Caco-2 (cell line): ENCODE measurements around the gene ZNRD2. TPM values are rescaled to one million over a fixed set of nuclear protein-coding genes. Genes with fewer than 3 reads are reported as not detected.
A peak's percentile ranks its signal among the peaks of the same experiment; 100 is the strongest.

ENCODE experiments used
- BruUV-seq: library from RNA; stranded (reverse); fragments of 400-500 nt; replicated peaks from 2 replicates; lab custom pipeline; 2021; lab: Mats Ljungman, UMichigan
- CTCF ChIA-PET: fragments of 300-600 bp; sonication (Branson Sonifier 250); formaldehyde crosslinking; loops from one replicate; lab custom pipeline; 2022; ENCODE audit warnings: antibody characterized with exemption; lab: Charles Lee
- POLR2A ChIA-PET: fragments of 300-600 bp; sonication (Branson Sonifier 250); formaldehyde crosslinking; loops from one replicate; lab custom pipeline; 2022; ENCODE audit warnings: antibody characterized with exemption; lab: Charles Lee
- DNase-seq, 2 experiments: peaks; one replicate each; pipeline versions ENCODE4 v3.0.0 to v3.0.0-alpha.2; 2020 to 2022
- H3K27me3 ChIP-seq: replicated peaks from 2 replicates; pipeline ENCODE4 v1.6.0; 2011; ENCODE audit warnings: low read length; ENCODE audit not compliant: control insufficient read depth, insufficient read depth
- H3K36me3 ChIP-seq: 2 replicates; pipeline ENCODE4 v1.5.1; 2011; ENCODE audit warnings: low read length; ENCODE audit not compliant: control insufficient read depth, insufficient read depth
- H3K4me1 ChIP-seq: fragments of 250-450 bp; sonication (Bioruptor Pico); 2 replicates; pipeline ENCODE4 v1.5.1; 2020; ENCODE audit warnings: mild to moderate bottlenecking
- H3K4me3 ChIP-seq: 2 replicates; pipeline ENCODE4 v1.5.1; 2011; ENCODE audit warnings: low read depth, mild to moderate bottlenecking, control low read depth, low read length
- H3K9me3 ChIP-seq: fragments of 250-450 bp; sonication (Bioruptor Pico); 2 replicates; pipeline ENCODE4 v1.5.1; 2020; ENCODE audit warnings: mild to moderate bottlenecking, moderate library complexity
- H3K27ac Mint-ChIP-seq: one replicate; pipeline ENCODE4 v1.8.0; 2022; ENCODE audit warnings: mixed read lengths; ENCODE audit not compliant: unreplicated experiment
- H3K27me3 Mint-ChIP-seq: one replicate; pipeline ENCODE4 v1.8.0; 2022; ENCODE audit warnings: mixed read lengths; ENCODE audit not compliant: insufficient read depth, unreplicated experiment
- H3K36me3 Mint-ChIP-seq: one replicate; pipeline ENCODE4 v1.8.0; 2022; ENCODE audit warnings: mild to moderate bottlenecking, mixed read lengths; ENCODE audit not compliant: insufficient read depth, unreplicated experiment
- H3K4me1 Mint-ChIP-seq: one replicate; pipeline ENCODE4 v1.8.0; 2022; ENCODE audit warnings: low read depth, mixed read lengths; ENCODE audit not compliant: unreplicated experiment
- H3K4me3 Mint-ChIP-seq: one replicate; pipeline ENCODE4 v1.8.0; 2022; ENCODE audit warnings: mild to moderate bottlenecking, moderate library complexity, mixed read lengths; ENCODE audit not compliant: unreplicated experiment
- H3K9me3 Mint-ChIP-seq: one replicate; pipeline ENCODE4 v1.8.0; 2022; ENCODE audit warnings: mixed read lengths; ENCODE audit not compliant: unreplicated experiment
- intact Hi-C: fragments of 100-400 bp; cut with micrococcal nuclease; formaldehyde crosslinking; loops from one replicate; pipeline ENCODE4 v1.10.0; 2022; ENCODE audit not compliant: unreplicated experiment
- total RNA-seq: library from RNA; stranded (reverse); gene quantifications from 2 replicates; pipeline ENCODE4 v1.2.3, GENCODE V29; 2022
- TF ChIP-seq, protein P1 (sequence below), 2 experiments: fragments of 200-600 bp in 1 of 2; IDR thresholded peaks; 1 replicate in 1 of 2; 2 replicates in 1 of 2; pipeline versions ENCODE4 v1.5.1 to v1.8.0; 2011 to 2022; ENCODE audit warnings: antibody characterized with exemption in 1 of 2, control low read depth in 1 of 2, inconsistent platforms in 1 of 2, low read depth in 1 of 2, low read length in 1 of 2, mild to moderate bottlenecking in 1 of 2, moderate library complexity in 1 of 2; ENCODE audit not compliant: insufficient read depth in 1 of 2, severe bottlenecking in 1 of 2, unreplicated experiment in 1 of 2

Gene ZNRD2
- total RNA-seq, 1 experiment from 2014 or later, result 53.9 TPM

GRCh38 chr11:65574811-65575567 lies 4.7 kb downstream of the ZNRD2 start:
- ChIA-PET POLR2A (interaction anchor here (0.6 kb wide), 2 partner anchors 16 to 274 kb away, joined by 3 to 4 read pairs; no protein-coding TSS in a partner anchor), CTCF (interaction anchor here (0.9 kb wide), 1 partner anchor 19 kb away, joined by 5 read pairs; no protein-coding TSS in a partner anchor)
- Histone ChIP-seq H3K4me3 (peak overlapping the region; percentile 56), H3K27me3 (no peaks in the 10 kb centered on the region), H3K9me3 (no peaks in the 10 kb centered on the region), H3K36me3 (no peaks in the 10 kb centered on the region; the same call in none of the 2 replicates), H3K4me1 (peaks cover 38% of the 10 kb centered on the region)
- TF ChIP-seq, protein P1, sequence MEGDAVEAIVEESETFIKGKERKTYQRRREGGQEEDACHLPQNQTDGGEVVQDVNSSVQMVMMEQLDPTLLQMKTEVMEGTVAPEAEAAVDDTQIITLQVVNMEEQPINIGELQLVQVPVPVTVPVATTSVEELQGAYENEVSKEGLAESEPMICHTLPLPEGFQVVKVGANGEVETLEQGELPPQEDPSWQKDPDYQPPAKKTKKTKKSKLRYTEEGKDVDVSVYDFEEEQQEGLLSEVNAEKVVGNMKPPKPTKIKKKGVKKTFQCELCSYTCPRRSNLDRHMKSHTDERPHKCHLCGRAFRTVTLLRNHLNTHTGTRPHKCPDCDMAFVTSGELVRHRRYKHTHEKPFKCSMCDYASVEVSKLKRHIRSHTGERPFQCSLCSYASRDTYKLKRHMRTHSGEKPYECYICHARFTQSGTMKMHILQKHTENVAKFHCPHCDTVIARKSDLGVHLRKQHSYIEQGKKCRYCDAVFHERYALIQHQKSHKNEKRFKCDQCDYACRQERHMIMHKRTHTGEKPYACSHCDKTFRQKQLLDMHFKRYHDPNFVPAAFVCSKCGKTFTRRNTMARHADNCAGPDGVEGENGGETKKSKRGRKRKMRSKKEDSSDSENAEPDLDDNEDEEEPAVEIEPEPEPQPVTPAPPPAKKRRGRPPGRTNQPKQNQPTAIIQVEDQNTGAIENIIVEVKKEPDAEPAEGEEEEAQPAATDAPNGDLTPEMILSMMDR (IDR thresholded peaks at IDR 0.05; ENCODE audit: insufficient read depth in 1 of 2, low read depth in 1 of 2, low read length in 1 of 2, severe bottlenecking in 1 of 2, unreplicated experiment in 1 of 2), result no peak
- peak overlapping the region; percentile 98 for H3K4me3 Mint-ChIP-seq
- H3K36me3 Mint-ChIP-seq, result peaks cover 53% of the 10 kb centered on the region
- peak overlapping the region; percentile 72 for H3K27ac Mint-ChIP-seq
- H3K27me3 Mint-ChIP-seq, result no peaks in the 10 kb centered on the region
- no TSS peak for BruUV-seq
- peak; percentile 58 to 75 for DNase-seq
- peaks cover 9% of the 10 kb centered on the region for H3K4me1 Mint-ChIP-seq
- intact Hi-C loops, result loop anchor here (1.0 to 2.0 kb wide), 2 partner anchors 18 to 32 kb away; no protein-coding TSS in a partner anchor
- H3K9me3 Mint-ChIP-seq, result no peaks in the 10 kb centered on the region

GRCh38 chr11:65575568-65576231 lies 5.4 kb downstream of the ZNRD2 start, which contains the start of gene EHBP1L1:
TSS of gene EHBP1L1 (plus strand) at chr11:65576053. CDS start at chr11:65576303, 250 bp downstream.
- peak within 1 kb of the TSS; percentile 72 for H3K27ac Mint-ChIP-seq
- Histone ChIP-seq H3K4me3 (peak within 1 kb of the TSS; percentile 56), H3K27me3 (no peaks in the 10 kb centered on the region), H3K9me3 (no peaks in the 10 kb centered on the region), H3K4me1 (peaks cover 38% of the 10 kb centered on the region), H3K36me3 (no peaks in the 10 kb centered on the region; the same call in none of the 2 replicates)
- no peaks in the 10 kb centered on the region for H3K27me3 Mint-ChIP-seq
- peaks cover 12% of the 10 kb centered on the region for H3K4me1 Mint-ChIP-seq
- peaks cover 46% of the 10 kb centered on the region for H3K36me3 Mint-ChIP-seq
- peak in 1 of 2 experiments; percentile 78 for DNase-seq
- H3K4me3 Mint-ChIP-seq, result peak within 1 kb of the TSS; percentile 98
- CTCF ChIA-PET, result interaction anchor here (0.5 to 1.0 kb wide), 4 partner anchors 16 to 312 kb away, joined by 3 to 5 read pairs (median 3); partner anchors contain the start of gene FIBP
- intact Hi-C loops, result loop anchor here (2.0 kb wide), 1 partner anchor 17 kb away; no protein-coding TSS in a partner anchor
- POLR2A ChIA-PET, result interaction anchor here (0.6 to 1.0 kb wide), 4 partner anchors 15 to 300 kb away, joined by 3 to 4 read pairs (median 4); no protein-coding TSS in a partner anchor
- H3K9me3 Mint-ChIP-seq, result no peaks in the 10 kb centered on the region
- no TSS peak for BruUV-seq
- TF ChIP-seq, protein P1 (IDR thresholded peaks at IDR 0.05; ENCODE audit: insufficient read depth in 1 of 2, low read depth in 1 of 2, low read length in 1 of 2, severe bottlenecking in 1 of 2, unreplicated experiment in 1 of 2), result no peak
